A549 (cell line): ENCODE results near the gene TMEM198. TPM values are rescaled to one million over a fixed set of nuclear protein-coding genes. Genes with fewer than 3 reads are reported as not detected.

Source experiments
- ATAC-seq, 2 experiments: fragments of 200-7000 bp in 1 of 2; fragments of >200 bp in 1 of 2; cut with Nextera tagmentation in 1 of 2; cut with Tn5 transposase in 1 of 2; 3 replicates each; pipeline versions ENCODE4 v1.8.0 to v1.9.1; 2018 to 2020; ENCODE audit warnings: mild to moderate bottlenecking in 1 of 2, moderate library complexity in 1 of 2
- CTCF ChIA-PET: fragments of 300-600 bp; sonication (Branson Sonifier 250); formaldehyde crosslinking; extraction: SDS; loops from one replicate; lab custom pipeline; 2021; ENCODE audit warnings: antibody characterized with exemption, inconsistent platforms; lab: Yijun Ruan, JAX
- POLR2A ChIA-PET: fragments of 350-600 bp; formaldehyde crosslinking; extraction: SDS; loops from one replicate; lab custom pipeline; 2021; ENCODE audit warnings: antibody characterized with exemption, inconsistent platforms; lab: Yijun Ruan, JAX
- DNase-seq, 2 experiments: peaks; one replicate each; pipeline versions ENCODE4 v3.0.0 to v3.0.0-alpha.2; 2011 to 2016; ENCODE audit warnings: low read depth in 1 of 2, low spot score in 1 of 2
- FAIRE-seq: peaks from 2 replicates; lab custom pipeline; 2011; peaks lifted over from hg19 to GRCh38; lab: Jason Lieb, UNC
- H3K27ac ChIP-seq, 2 experiments: fragments of >200 bp; sonication (Bioruptor Twin); formaldehyde crosslinking; 3 replicates each; pipeline ENCODE4 v1.5.1; 2016 to 2017
- H3K4me1 ChIP-seq: fragments of >200 bp; sonication (Bioruptor Twin); formaldehyde crosslinking; 3 replicates; pipeline ENCODE4 v1.6.1; 2016
- H3K4me2 ChIP-seq: fragments of >200 bp; sonication (Bioruptor Twin); formaldehyde crosslinking; 3 replicates; pipeline ENCODE4 v1.6.1; 2016
- H3K4me3 ChIP-seq: fragments of >200 bp; sonication (Bioruptor Twin); formaldehyde crosslinking; 3 replicates; pipeline ENCODE4 v1.5.1; 2016
- H3K9me3 ChIP-seq: fragments of >200 bp; sonication (Bioruptor Twin); formaldehyde crosslinking; 3 replicates; pipeline ENCODE4 v1.6.1; 2016
- CBX2 ChIP-seq: fragments of 200-600 bp; sonication (generic); IDR thresholded peaks from 2 replicates; pipeline ENCODE4 v1.6.1; 2016; ENCODE audit warnings: low read depth, mild to moderate bottlenecking, borderline replicate concordance
- CEBPB ChIP-seq, 2 experiments: fragments of >200 bp in 1 of 2; sonication (Bioruptor Twin) in 1 of 2; formaldehyde crosslinking in 1 of 2; IDR thresholded peaks; 2 replicates each; pipeline ENCODE4 v1.6.1; 2012 to 2016
- CHD2 ChIP-seq: fragments of 150-350 bp; IDR thresholded peaks from 2 replicates; pipeline ENCODE4 v1.6.1; 2014; ENCODE audit warnings: low read length; ENCODE audit not compliant: partially characterized antibody
- CHD4 ChIP-seq: fragments of 200-600 bp; sonication (generic); IDR thresholded peaks from 2 replicates; pipeline ENCODE4 v1.6.1; 2016; ENCODE audit warnings: antibody characterized with exemption, mild to moderate bottlenecking, borderline replicate concordance
- CTCF ChIP-seq: fragments of >200 bp; sonication (Bioruptor Twin); formaldehyde crosslinking; IDR thresholded peaks from 3 replicates; pipeline ENCODE4 v1.5.1; 2016
- GATA3 ChIP-seq: IDR thresholded peaks from 2 replicates; pipeline ENCODE4 v1.6.1; 2012; ENCODE audit warnings: borderline replicate concordance
- HOXA7 ChIP-seq: fragments of 250-450 bp; sonication (Bioruptor Pico); IDR thresholded peaks from 2 replicates; pipeline ENCODE4 v1.5.0; 2020; ENCODE audit warnings: mild to moderate bottlenecking, moderate library complexity
- HOXB5 ChIP-seq: fragments of 250-450 bp; sonication (Bioruptor Pico); IDR thresholded peaks from 2 replicates; pipeline ENCODE4 v1.5.0; 2020; ENCODE audit warnings: mild to moderate bottlenecking, moderate library complexity
- JUNB ChIP-seq: fragments of >200 bp; sonication (Bioruptor Twin); formaldehyde crosslinking; IDR thresholded peaks from 2 replicates; pipeline ENCODE4 v1.6.1; 2016
- MAZ ChIP-seq: fragments of 150-350 bp; IDR thresholded peaks from 2 replicates; pipeline ENCODE4 v1.6.1; 2014; ENCODE audit warnings: antibody characterized with exemption, low read depth, low read length, borderline replicate concordance
- NFE2L2 ChIP-seq: fragments of 150-350 bp; conservative IDR thresholded peaks from 2 replicates; pipeline ENCODE4 v1.6.1; 2014; ENCODE audit warnings: low read length
- RAD21 ChIP-seq, 2 experiments: fragments of >200 bp in 1 of 2; sonication (Bioruptor Twin) in 1 of 2; formaldehyde crosslinking in 1 of 2; IDR thresholded peaks in 1 of 2; conservative IDR thresholded peaks in 1 of 2; 2 replicates in 1 of 2; 3 replicates in 1 of 2; pipeline ENCODE4 v1.6.1; 2012 to 2018; ENCODE audit warnings: inconsistent platforms in 1 of 2
- RNF2 ChIP-seq: fragments of 200-600 bp; sonication (generic); IDR thresholded peaks from 2 replicates; pipeline ENCODE4 v1.6.1; 2016; ENCODE audit warnings: low read depth, mild to moderate bottlenecking, antibody characterized with exemption, moderate library complexity, borderline replicate concordance
- SMC3 ChIP-seq: fragments of >200 bp; sonication (Bioruptor Twin); formaldehyde crosslinking; IDR thresholded peaks from 3 replicates; pipeline ENCODE4 v1.6.1; 2018; ENCODE audit warnings: inconsistent platforms
- ZC3H11A ChIP-seq: fragments of 450-650 bp; IDR thresholded peaks from 2 replicates; pipeline ENCODE4 v1.6.1; 2014; ENCODE audit warnings: antibody characterized with exemption, mild to moderate bottlenecking
- WGBS: methylation state at CpG from one replicate; pipeline ENCODE4 v1.1.6; 2017; ENCODE audit errors: missing lambda C conversion rate; 5-methylcytosine and 5-hydroxymethylcytosine counted together
- polyA plus RNA-seq, 4 experiments: library from polyadenylated mRNA; depleted of rRNA in 3 of 4; stranded (reverse); fragments of >200 nt; fragmentation: RNase III in 1 of 4; extraction: RNeasy Plus Mini Kit Qiagen cat#74134 plus additional on column Dnase treatment in 1 of 4; gene quantifications; 2 replicates in 3 of 4; 3 replicates in 1 of 4; pipeline ENCODE4 v1.2.3, GENCODE V29; 2011 to 2017
- TF ChIP-seq, protein P1 (sequence below): fragments of >200 bp; sonication (Bioruptor Twin); formaldehyde crosslinking; IDR thresholded peaks from 3 replicates; pipeline ENCODE4 v1.6.1; 2016
- TF ChIP-seq, protein P2 (sequence below): fragments of 200-600 bp; sonication (generic); IDR thresholded peaks from 2 replicates; pipeline ENCODE4 v1.6.1; 2016; ENCODE audit warnings: antibody characterized with exemption, mild to moderate bottlenecking, moderate library complexity

The TMEM198 gene
- polyA plus RNA-seq, 2 of the 4 experiments (the other 2 are of a cell fraction): 0.31 to 0.37 TPM

GRCh38 chr2:219530048-219530963, 13.5 kb upstream of the TMEM198 start:
- peak overlapping the region; percentile 33; the same call in 2 of the 3 replicates for H3K4me3 ChIP-seq

DNA sequence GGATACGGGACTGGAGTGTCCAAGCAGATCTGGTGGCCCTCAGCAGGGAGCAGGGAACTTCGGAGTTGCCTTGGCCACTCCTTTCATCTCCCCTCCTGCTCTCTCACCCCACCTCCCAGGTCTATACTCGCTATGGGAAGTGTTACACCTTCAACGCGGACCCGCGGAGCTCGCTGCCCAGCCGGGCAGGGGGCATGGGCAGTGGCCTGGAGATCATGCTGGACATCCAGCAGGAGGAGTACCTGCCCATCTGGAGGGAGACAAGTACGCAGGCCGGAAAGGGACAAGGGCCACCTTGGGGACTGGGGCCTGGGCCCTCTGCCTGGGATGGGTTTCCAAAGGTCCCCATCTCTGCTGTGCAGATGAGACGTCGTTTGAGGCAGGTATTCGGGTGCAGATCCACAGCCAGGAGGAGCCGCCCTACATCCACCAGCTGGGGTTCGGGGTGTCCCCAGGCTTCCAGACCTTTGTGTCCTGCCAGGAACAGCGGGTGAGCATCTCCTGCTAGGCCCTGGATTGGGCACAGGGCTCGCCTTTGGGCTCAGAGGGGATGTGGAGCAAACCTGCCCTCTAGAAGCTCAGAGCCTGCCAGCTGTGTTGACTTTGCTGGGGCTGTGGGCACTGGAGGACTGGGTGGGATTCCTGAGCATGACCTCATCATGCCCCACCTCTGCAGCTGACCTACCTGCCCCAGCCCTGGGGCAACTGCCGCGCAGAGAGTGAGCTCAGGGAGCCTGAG, 12.0 kb upstream of the TMEM198 start:
- Histone ChIP-seq H3K4me3 (no peak overlapping the region), H3K4me2 (no peak overlapping the region), H3K27ac (no peak overlapping the region), H3K9me3 (no peaks in the 10 kb centered on the region), H3K4me1 (peaks cover 4% of the 10 kb centered on the region; the same call in 1 of the 3 replicates)
- ATAC-seq (no peak), DNase-seq (no peak)
- CTCF ChIA-PET: interaction anchor here (1.1 to 79.1 kb wide), 10 partner anchors 9 to 361 kb away, joined by 3 to 3291 read pairs (median 37); partner anchors contain the start of genes ASIC4, CHPF, DES and GMPPA
- WGBS: 52% methylated on average over 15 of the region's 20 CpGs
- TF ChIP-seq MAZ (no peak), SMC3 (no peak), HOXA7 (CRISPR knock-in tag) (no peak), GATA3 (no peak), NFE2L2 (no peak), JUNB (no peak), CHD4 (no peak), ZC3H11A (no peak), HOXB5 (CRISPR knock-in tag) (no peak), CEBPB (IDR thresholded peaks at IDR 0.05) (no peak), CHD2 (no peak), CBX2 (no peak)
- TF ChIP-seq, protein P1, sequence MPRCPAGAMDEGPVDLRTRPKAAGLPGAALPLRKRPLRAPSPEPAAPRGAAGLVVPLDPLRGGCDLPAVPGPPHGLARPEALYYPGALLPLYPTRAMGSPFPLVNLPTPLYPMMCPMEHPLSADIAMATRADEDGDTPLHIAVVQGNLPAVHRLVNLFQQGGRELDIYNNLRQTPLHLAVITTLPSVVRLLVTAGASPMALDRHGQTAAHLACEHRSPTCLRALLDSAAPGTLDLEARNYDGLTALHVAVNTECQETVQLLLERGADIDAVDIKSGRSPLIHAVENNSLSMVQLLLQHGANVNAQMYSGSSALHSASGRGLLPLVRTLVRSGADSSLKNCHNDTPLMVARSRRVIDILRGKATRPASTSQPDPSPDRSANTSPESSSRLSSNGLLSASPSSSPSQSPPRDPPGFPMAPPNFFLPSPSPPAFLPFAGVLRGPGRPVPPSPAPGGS: no peak
- TF ChIP-seq, protein P2, sequence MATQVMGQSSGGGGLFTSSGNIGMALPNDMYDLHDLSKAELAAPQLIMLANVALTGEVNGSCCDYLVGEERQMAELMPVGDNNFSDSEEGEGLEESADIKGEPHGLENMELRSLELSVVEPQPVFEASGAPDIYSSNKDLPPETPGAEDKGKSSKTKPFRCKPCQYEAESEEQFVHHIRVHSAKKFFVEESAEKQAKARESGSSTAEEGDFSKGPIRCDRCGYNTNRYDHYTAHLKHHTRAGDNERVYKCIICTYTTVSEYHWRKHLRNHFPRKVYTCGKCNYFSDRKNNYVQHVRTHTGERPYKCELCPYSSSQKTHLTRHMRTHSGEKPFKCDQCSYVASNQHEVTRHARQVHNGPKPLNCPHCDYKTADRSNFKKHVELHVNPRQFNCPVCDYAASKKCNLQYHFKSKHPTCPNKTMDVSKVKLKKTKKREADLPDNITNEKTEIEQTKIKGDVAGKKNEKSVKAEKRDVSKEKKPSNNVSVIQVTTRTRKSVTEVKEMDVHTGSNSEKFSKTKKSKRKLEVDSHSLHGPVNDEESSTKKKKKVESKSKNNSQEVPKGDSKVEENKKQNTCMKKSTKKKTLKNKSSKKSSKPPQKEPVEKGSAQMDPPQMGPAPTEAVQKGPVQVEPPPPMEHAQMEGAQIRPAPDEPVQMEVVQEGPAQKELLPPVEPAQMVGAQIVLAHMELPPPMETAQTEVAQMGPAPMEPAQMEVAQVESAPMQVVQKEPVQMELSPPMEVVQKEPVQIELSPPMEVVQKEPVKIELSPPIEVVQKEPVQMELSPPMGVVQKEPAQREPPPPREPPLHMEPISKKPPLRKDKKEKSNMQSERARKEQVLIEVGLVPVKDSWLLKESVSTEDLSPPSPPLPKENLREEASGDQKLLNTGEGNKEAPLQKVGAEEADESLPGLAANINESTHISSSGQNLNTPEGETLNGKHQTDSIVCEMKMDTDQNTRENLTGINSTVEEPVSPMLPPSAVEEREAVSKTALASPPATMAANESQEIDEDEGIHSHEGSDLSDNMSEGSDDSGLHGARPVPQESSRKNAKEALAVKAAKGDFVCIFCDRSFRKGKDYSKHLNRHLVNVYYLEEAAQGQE: no peak
- TF ChIP-seq, all 56 proteins: peak for 0
- POLR2A ChIA-PET: no interaction called here
- FAIRE-seq: no peak

More at GRCh38 chr2:219530048-219530963, 13.5 kb upstream of the TMEM198 start:
- peak; percentile 99 for TF ChIP-seq RAD21 (conservative IDR thresholded peaks at IDR 0.05 in 1 of 2, IDR thresholded peaks at IDR 0.05 in 1 of 2)
- peak; percentile 95 for TF ChIP-seq SMC3
- peak; percentile 94 for TF ChIP-seq CTCF
- TF ChIP-seq RNF2: no peak
- ChIA-PET CTCF (interaction anchor here (0.6 to 79.1 kb wide), 56 partner anchors 11 to 540 kb away, joined by 3 to 3291 read pairs (median 4); partner anchors contain the start of genes ASIC4, CHPF, DES and GMPPA), POLR2A (interaction anchor here (0.8 to 1.7 kb wide), 5 partner anchors 32 to 354 kb away, joined by 3 to 6 read pairs (median 3); partner anchors contain the start of genes CNPPD1 and GMPPA)
- DNase-seq: peak; percentile 81 to 94
- 30% methylated on average over 11 of the region's 21 CpGs for WGBS
- H3K27ac ChIP-seq: peak overlapping the region in 1 of 2 experiments; percentile 57; a peak in 1 of 6 replicates
- FAIRE-seq: no peak
- ATAC-seq: peak; percentile 71 to 93
- peak overlapping the region; percentile 83 for H3K4me2 ChIP-seq
- no peaks in the 10 kb centered on the region for H3K9me3 ChIP-seq
- H3K4me1 ChIP-seq: peaks cover 4% of the 10 kb centered on the region; the same call in 1 of the 3 replicates
